PC-3 (cell line): ENCODE measurements around the gene COL7A1. TPM values are rescaled to one million over a fixed set of nuclear protein-coding genes. Genes with fewer than 3 reads are reported as not detected.

Experiments used
- ATAC-seq: fragments of 200-7000 bp; cut with Tn5 transposase; 2 replicates; pipeline ENCODE4 v1.9.1; 2020; ENCODE audit warnings: mild to moderate bottlenecking, moderate library complexity
- BruUV-seq: library from RNA; stranded (reverse); fragments of 400-500 nt; replicated peaks from 2 replicates; lab custom pipeline; 2021; lab: Mats Ljungman, UMichigan
- CTCF ChIA-PET: fragments of 300-600 bp; sonication (Branson Sonifier 250); formaldehyde crosslinking; loops from one replicate; lab custom pipeline; 2022; ENCODE audit warnings: antibody characterized with exemption; lab: Charles Lee
- POLR2A ChIA-PET: fragments of 300-600 bp; sonication (Branson Sonifier 250); formaldehyde crosslinking; loops from one replicate; lab custom pipeline; 2022; ENCODE audit warnings: antibody characterized with exemption; ENCODE audit not compliant: unreplicated experiment; lab: Charles Lee
- DNase-seq: peaks from one replicate; pipeline ENCODE4 v3.0.0-alpha.2; 2015
- H2AFZ ChIP-seq: fragments of 300-600 bp; sonication (generic); 2 replicates; pipeline ENCODE4 v1.6.0; 2016; ENCODE audit warnings: antibody characterized with exemption, low read length
- H3F3A ChIP-seq: fragments of 300-600 bp; sonication (generic); one replicate; pipeline ENCODE4 v1.6.0; 2017; ENCODE audit warnings: antibody characterized with exemption, low read length, control low read depth, mild to moderate bottlenecking; ENCODE audit not compliant: unreplicated experiment
- H3K27ac ChIP-seq: fragments of 300-600 bp; sonication (generic); 2 replicates; pipeline ENCODE4 v1.5.1; 2016; ENCODE audit warnings: mild to moderate bottlenecking, low read length
- H3K27me3 ChIP-seq: fragments of 300-600 bp; sonication (generic); 2 replicates; pipeline ENCODE4 v1.6.1; 2016; ENCODE audit warnings: low read length, mixed read lengths
- H3K36me3 ChIP-seq: fragments of 300-600 bp; sonication (generic); 2 replicates; pipeline ENCODE4 v1.6.1; 2016; ENCODE audit warnings: low read depth, mixed run types, low read length, mixed read lengths
- H3K4me1 ChIP-seq: fragments of 300-600 bp; sonication (generic); 2 replicates; pipeline ENCODE4 v1.5.1; 2016; ENCODE audit warnings: low read length; ENCODE audit not compliant: insufficient read depth
- H3K4me2 ChIP-seq: fragments of 300-600 bp; sonication (generic); 2 replicates; pipeline ENCODE4 v1.6.0; 2016; ENCODE audit warnings: low read length
- H3K4me3 ChIP-seq: fragments of 300-600 bp; sonication (generic); 2 replicates; pipeline ENCODE4 v1.5.1; 2016; ENCODE audit warnings: mild to moderate bottlenecking, low read length, mixed read lengths
- H3K79me2 ChIP-seq: fragments of 300-600 bp; sonication (generic); 2 replicates; pipeline ENCODE4 v1.6.1; 2017; ENCODE audit warnings: low read length, mixed read lengths
- H3K9ac ChIP-seq: fragments of 300-600 bp; sonication (generic); 2 replicates; pipeline ENCODE4 v1.6.0; 2016; ENCODE audit warnings: mild to moderate bottlenecking, low read length
- H3K9me2 ChIP-seq: fragments of 300-600 bp; sonication (generic); replicated peaks from 2 replicates; pipeline ENCODE4 v1.6.1; 2016; ENCODE audit warnings: mixed run types, low read length, mixed read lengths
- H3K9me3 ChIP-seq: fragments of 300-600 bp; sonication (generic); 2 replicates; pipeline ENCODE4 v1.6.1; 2016; ENCODE audit warnings: low read length, mixed read lengths
- H4K20me1 ChIP-seq: fragments of 300-600 bp; sonication (generic); 2 replicates; pipeline ENCODE4 v1.6.1; 2016; ENCODE audit warnings: low read length, mixed read lengths
- CTCF ChIP-seq: fragments of 300-600 bp; sonication (generic); conservative IDR thresholded peaks from 2 replicates; pipeline ENCODE4 v1.5.1; 2017; ENCODE audit warnings: antibody characterized with exemption, low read depth, mild to moderate bottlenecking, low read length
- EZH2 ChIP-seq: fragments of 300-600 bp; sonication (generic); IDR thresholded peaks from one replicate; pipeline ENCODE4 v1.6.1; 2017; ENCODE audit warnings: antibody characterized with exemption, mild to moderate bottlenecking, low read length; ENCODE audit not compliant: unreplicated experiment
- EZH2phosphoT487 ChIP-seq: fragments of 300-600 bp; sonication (generic); IDR thresholded peaks from 2 replicates; pipeline ENCODE4 v1.6.1; 2018; ENCODE audit warnings: mild to moderate bottlenecking, antibody characterized with exemption, low read length, borderline replicate concordance
- intact Hi-C: fragments of 100-400 bp; cut with micrococcal nuclease; formaldehyde crosslinking; loops from 2 replicates; pipeline ENCODE4 v1.9.0; 2023
- total RNA-seq: library from RNA; depleted of rRNA; stranded (reverse); fragments of >200 nt; gene quantifications from 2 replicates; pipeline ENCODE4 v1.2.3, GENCODE V29; 2014

COL7A1 gene
- total RNA-seq, 1 experiment from 2014 or later: 7.9 TPM

- H3K9ac ChIP-seq: no peak overlapping the region
- H2AFZ ChIP-seq: no peak overlapping the region
- TF ChIP-seq CTCF (no peak), EZH2phosphoT487 (no peak), EZH2 (no peak)
- ChIA-PET POLR2A (no interaction called here), CTCF (interaction anchor here (0.7 kb wide), 1 partner anchor 10 kb away, joined by 8 read pairs; no protein-coding TSS in a partner anchor)
- no peak overlapping the region for H3K4me3 ChIP-seq
- H3K79me2 ChIP-seq: peaks cover 16% of the 10 kb centered on the region
- H3F3A ChIP-seq: no peaks in the 10 kb centered on the region
- ATAC-seq (no peak), DNase-seq (no peak)
- peaks cover 74% of the 10 kb centered on the region for H3K36me3 ChIP-seq
- H3K27ac ChIP-seq: no peak overlapping the region
- intact Hi-C loops: no loop called here
- no peaks in the 10 kb centered on the region for H3K9me3 ChIP-seq
- H3K9me2 ChIP-seq: no peaks in the 10 kb centered on the region
- peaks cover 48% of the 10 kb centered on the region for H3K4me1 ChIP-seq
- H4K20me1 ChIP-seq: no peaks in the 10 kb centered on the region
- BruUV-seq: no TSS peak
- no peaks in the 10 kb centered on the region for H3K27me3 ChIP-seq
- no peak overlapping the region for H3K4me2 ChIP-seq
Measured at GRCh38 chr3:48601622-48601994, 6.5 kb upstream of the COL7A1 start.

GRCh38 chr3:48600711-48601621, 5.8 kb upstream of the COL7A1 start:
- no peak overlapping the region for H2AFZ ChIP-seq
- H3K4me2 ChIP-seq: no peak overlapping the region
- ATAC-seq: no peak
- intact Hi-C loops: no loop called here
- no peaks in the 10 kb centered on the region for H3F3A ChIP-seq
- no peaks in the 10 kb centered on the region for H4K20me1 ChIP-seq
- H3K36me3 ChIP-seq: peaks cover 70% of the 10 kb centered on the region
- H3K27me3 ChIP-seq: no peaks in the 10 kb centered on the region
- BruUV-seq: no TSS peak
- no peak for DNase-seq
- H3K9ac ChIP-seq: no peak overlapping the region
- H3K9me2 ChIP-seq: no peaks in the 10 kb centered on the region
- no peak overlapping the region for H3K27ac ChIP-seq
- POLR2A ChIA-PET: no interaction called here
- CTCF ChIA-PET: no interaction called here
- peaks cover 12% of the 10 kb centered on the region for H3K79me2 ChIP-seq
- no peak overlapping the region for H3K4me3 ChIP-seq
- TF ChIP-seq EZH2phosphoT487 (no peak), EZH2 (no peak), CTCF (no peak)
- peaks cover 54% of the 10 kb centered on the region for H3K4me1 ChIP-seq
- no peaks in the 10 kb centered on the region for H3K9me3 ChIP-seq
